Measurements from ENCODE around the gene KAZN.

GRCh38 chr1:14853518-14853917 is 255.0 kb downstream of the KAZN start:
- TF ChIP-seq POLR2A (IDR thresholded peaks at IDR 0.05) (no peak), CTCF (IDR thresholded peaks at IDR 0.05 in 8 of 11, conservative IDR thresholded peaks at IDR 0.05 in 3 of 11) (no peak)
